K562 (cell line): ENCODE measurements around the gene OGFR. TPM values are rescaled to one million over a fixed set of nuclear protein-coding genes. Genes with fewer than 3 reads are reported as not detected.
A peak's percentile ranks its signal among the peaks of the same experiment; 100 is the strongest.

Experiments
- ADNP ChIP-seq: fragments of 200-800 bp; sonication (Bioruptor generic); IDR thresholded peaks from 2 replicates; pipeline ENCODE4 v1.6.1; 2016; ENCODE audit warnings: missing genetic modification characterization, missing compliant biosample characterization
- ARID2 ChIP-seq: fragments of 450-650 bp; IDR thresholded peaks from 2 replicates; pipeline ENCODE4 v1.6.1; 2017; ENCODE audit warnings: antibody characterized with exemption, mild to moderate bottlenecking
- BACH1 ChIP-seq: fragments of 200-800 bp; sonication (Bioruptor generic); IDR thresholded peaks from 2 replicates; pipeline ENCODE4 v1.6.1; 2016; ENCODE audit warnings: missing genetic modification characterization, missing compliant biosample characterization
- CBX8 ChIP-seq: fragments of 200-600 bp; sonication (generic); IDR thresholded peaks from 2 replicates; pipeline ENCODE4 v1.6.1; 2012; ENCODE audit warnings: borderline replicate concordance, mixed run types, low read depth, mild to moderate bottlenecking, moderate library complexity, mixed read lengths, low read length, control low read depth, inconsistent platforms; ENCODE audit not compliant: poor library complexity, severe bottlenecking; ENCODE audit errors: extremely low read depth
- CEBPG ChIP-seq, 3 experiments: fragments of 200-800 bp in 1 of 3; sonication (Bioruptor generic) in 1 of 3; sonication (generic) in 1 of 3; formaldehyde crosslinking in 1 of 3; IDR thresholded peaks in 2 of 3; conservative IDR thresholded peaks in 1 of 3; 2 replicates each; pipeline versions ENCODE4 v1.6.1 to v1.8.0; 2016 to 2022; ENCODE audit warnings: missing compliant biosample characterization in 2 of 3, missing genetic modification characterization in 2 of 3, mild to moderate bottlenecking in 1 of 3, missing genetic modification reagents in 1 of 3
- DPF2 ChIP-seq: fragments of 450-650 bp; IDR thresholded peaks from 2 replicates; pipeline ENCODE4 v1.6.1; 2016
- GATAD2A ChIP-seq: fragments of 450-650 bp; IDR thresholded peaks from 2 replicates; pipeline ENCODE4 v1.6.1; 2017
- GTF2E2 ChIP-seq: fragments of 200-800 bp; sonication (Bioruptor generic); IDR thresholded peaks from 2 replicates; pipeline ENCODE4 v1.6.1; 2016; ENCODE audit warnings: missing genetic modification characterization, missing compliant biosample characterization
- KAT8 ChIP-seq: fragments of 450-650 bp; IDR thresholded peaks from 2 replicates; pipeline ENCODE4 v1.6.1; 2016; ENCODE audit warnings: low read depth, mild to moderate bottlenecking
- MEF2D ChIP-seq: conservative IDR thresholded peaks from 2 replicates; pipeline ENCODE4 v1.6.1; 2016; ENCODE audit warnings: low read depth, missing genetic modification characterization, missing compliant biosample characterization
- POLR2A ChIP-seq: fragments of 450-650 bp; conservative IDR thresholded peaks from 2 replicates; pipeline ENCODE4 v1.6.1; 2016
- SFPQ ChIP-seq: fragments of 200-400 bp; formaldehyde crosslinking; IDR thresholded peaks from 2 replicates; pipeline ENCODE4 v1.6.1; 2017; ENCODE audit warnings: mild to moderate bottlenecking, low read depth, low read length, moderate library complexity
- ZFX ChIP-seq: sonication (generic); formaldehyde crosslinking; IDR thresholded peaks from 2 replicates; pipeline ENCODE4 v1.8.0; 2022; ENCODE audit warnings: mild to moderate bottlenecking, missing genetic modification reagents, moderate library complexity
- ZNF668 ChIP-seq: fragments of 250-450 bp; sonication (Bioruptor Pico); IDR thresholded peaks from 2 replicates; pipeline ENCODE4 v1.8.0; 2022; ENCODE audit warnings: mild to moderate bottlenecking, inconsistent platforms
- ZNF76 ChIP-seq: fragments of 250-450 bp; sonication (Bioruptor Pico); IDR thresholded peaks from 2 replicates; pipeline ENCODE4 v1.4.0; 2020; ENCODE audit warnings: mild to moderate bottlenecking, moderate library complexity, borderline replicate concordance
- polyA plus RNA-seq, 8 experiments: library from polyadenylated mRNA; depleted of rRNA in 4 of 8; stranded (reverse) in 5 of 8; unstranded in 3 of 8; fragments of >200 nt; fragmentation: Nextera tagmentation in 2 of 8; fragmentation: Illumina TruSeq in 1 of 8; extraction: Ambion mirVana in 2 of 8; extraction: Trizol in 1 of 8; gene quantifications; 2 replicates each; pipeline versions ENCODE4 v1.2.1 to v1.2.3, GENCODE V29; 2011 to 2014; ENCODE audit warnings: inconsistent platforms in 1 of 8, missing spikeins in 1 of 8
- total RNA-seq, 7 experiments: library from RNA; depleted of rRNA in 6 of 7; stranded (reverse); fragments of >200 nt in 6 of 7; fragmentation: Illumina TruSeq in 2 of 7; extraction: Trizol in 2 of 7; gene quantifications; 2 replicates each; pipeline versions ENCODE4 v1.2.1 to v1.2.3, GENCODE V29; 2011 to 2021; ENCODE audit warnings: low replicate concordance in 1 of 7
- TF ChIP-seq, protein P1 (sequence below): IDR thresholded peaks from 3 replicates; pipeline ENCODE4 v1.6.1; 2011; ENCODE audit warnings: borderline replicate concordance, mild to moderate bottlenecking; ENCODE audit not compliant: insufficient read length, insufficient read depth
- TF ChIP-seq, protein P2 (sequence below): fragments of 250-450 bp; sonication (Bioruptor Pico); IDR thresholded peaks from 2 replicates; pipeline ENCODE4 v1.8.0; 2021; ENCODE audit warnings: moderate library complexity, mild to moderate bottlenecking, inconsistent platforms
- TF ChIP-seq, protein P3 (sequence below): fragments of 250-450 bp; sonication (Bioruptor Pico); IDR thresholded peaks from 2 replicates; pipeline ENCODE4 v1.9.0; 2021; ENCODE audit warnings: mild to moderate bottlenecking, inconsistent platforms
- TF ChIP-seq, protein P4 (sequence below): fragments of 450-650 bp; formaldehyde crosslinking; IDR thresholded peaks from 2 replicates; pipeline ENCODE4 v1.4.0; 2022; ENCODE audit warnings: missing genetic modification characterization

Gene OGFR
- total and polyA plus RNA-seq, 9 of the 15 experiments (the other 6 are each of a cell fraction or from before 2014, with no cell fraction given), result 0.39 to 56.3 (median 17.5) TPM

DNA sequence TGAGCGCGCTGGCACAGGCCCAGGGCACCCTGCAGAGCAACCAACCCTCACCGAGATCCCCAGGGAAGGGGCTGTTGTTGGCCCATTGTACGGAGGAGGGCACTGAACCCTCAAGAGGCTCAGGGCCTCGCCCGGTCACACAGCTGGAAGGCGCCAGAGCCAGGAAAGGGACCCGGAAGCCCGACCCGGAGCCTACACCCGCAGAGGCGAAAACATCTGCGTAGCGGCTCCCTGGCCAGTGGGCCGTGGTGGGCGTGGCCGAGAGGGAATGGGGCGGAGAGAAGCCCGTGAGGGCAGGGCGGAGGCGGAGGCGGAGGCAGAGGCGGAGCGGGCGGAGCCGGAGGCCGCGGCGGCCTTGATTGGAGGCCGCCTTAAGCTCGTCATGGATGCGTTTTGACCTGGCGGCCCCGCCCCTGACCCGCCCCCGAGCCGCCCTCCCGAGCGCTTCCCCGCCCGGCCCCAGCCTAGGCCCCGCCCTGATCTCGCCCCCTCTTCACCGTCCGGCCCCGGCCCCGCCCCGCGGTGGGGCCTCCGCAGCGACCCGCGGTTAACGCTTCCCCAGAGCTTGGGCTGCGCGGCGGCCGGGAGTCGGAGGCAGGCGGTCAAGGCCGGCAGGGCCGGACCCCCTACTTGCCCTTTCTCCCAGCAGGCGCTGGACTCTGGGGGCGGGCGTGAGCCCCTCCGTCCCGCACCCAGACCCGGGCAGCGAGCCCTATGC lies 10.5 kb upstream of the OGFR start (continued):
- TF ChIP-seq, protein P1, sequence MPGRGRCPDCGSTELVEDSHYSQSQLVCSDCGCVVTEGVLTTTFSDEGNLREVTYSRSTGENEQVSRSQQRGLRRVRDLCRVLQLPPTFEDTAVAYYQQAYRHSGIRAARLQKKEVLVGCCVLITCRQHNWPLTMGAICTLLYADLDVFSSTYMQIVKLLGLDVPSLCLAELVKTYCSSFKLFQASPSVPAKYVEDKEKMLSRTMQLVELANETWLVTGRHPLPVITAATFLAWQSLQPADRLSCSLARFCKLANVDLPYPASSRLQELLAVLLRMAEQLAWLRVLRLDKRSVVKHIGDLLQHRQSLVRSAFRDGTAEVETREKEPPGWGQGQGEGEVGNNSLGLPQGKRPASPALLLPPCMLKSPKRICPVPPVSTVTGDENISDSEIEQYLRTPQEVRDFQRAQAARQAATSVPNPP, result no peak
- TF ChIP-seq, protein P2, sequence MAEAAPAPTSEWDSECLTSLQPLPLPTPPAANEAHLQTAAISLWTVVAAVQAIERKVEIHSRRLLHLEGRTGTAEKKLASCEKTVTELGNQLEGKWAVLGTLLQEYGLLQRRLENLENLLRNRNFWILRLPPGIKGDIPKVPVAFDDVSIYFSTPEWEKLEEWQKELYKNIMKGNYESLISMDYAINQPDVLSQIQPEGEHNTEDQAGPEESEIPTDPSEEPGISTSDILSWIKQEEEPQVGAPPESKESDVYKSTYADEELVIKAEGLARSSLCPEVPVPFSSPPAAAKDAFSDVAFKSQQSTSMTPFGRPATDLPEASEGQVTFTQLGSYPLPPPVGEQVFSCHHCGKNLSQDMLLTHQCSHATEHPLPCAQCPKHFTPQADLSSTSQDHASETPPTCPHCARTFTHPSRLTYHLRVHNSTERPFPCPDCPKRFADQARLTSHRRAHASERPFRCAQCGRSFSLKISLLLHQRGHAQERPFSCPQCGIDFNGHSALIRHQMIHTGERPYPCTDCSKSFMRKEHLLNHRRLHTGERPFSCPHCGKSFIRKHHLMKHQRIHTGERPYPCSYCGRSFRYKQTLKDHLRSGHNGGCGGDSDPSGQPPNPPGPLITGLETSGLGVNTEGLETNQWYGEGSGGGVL, result no peak
- no peak for TF ChIP-seq CEBPG (CRISPR knock-in tag; IDR thresholded peaks at IDR 0.05)
- no peak for TF ChIP-seq CEBPG (tag; conservative IDR thresholded peaks at IDR 0.05 in 1 of 2, IDR thresholded peaks at IDR 0.05 in 1 of 2)
- no peak for TF ChIP-seq ARID2
- no peak for TF ChIP-seq GATAD2A
- no peak for TF ChIP-seq ADNP (tag)
- peak; percentile 72 for TF ChIP-seq GTF2E2 (tag)
- TF ChIP-seq MEF2D (tag), result no peak
- no peak for TF ChIP-seq DPF2
- no peak for TF ChIP-seq SFPQ
- no peak for TF ChIP-seq ZNF76 (CRISPR knock-in tag)
- peak; percentile 86 for TF ChIP-seq ZFX (CRISPR knock-in tag)
- no peak for TF ChIP-seq ZNF668 (CRISPR knock-in tag)
- peak; percentile 93 for TF ChIP-seq POLR2A
- TF ChIP-seq, protein P3, sequence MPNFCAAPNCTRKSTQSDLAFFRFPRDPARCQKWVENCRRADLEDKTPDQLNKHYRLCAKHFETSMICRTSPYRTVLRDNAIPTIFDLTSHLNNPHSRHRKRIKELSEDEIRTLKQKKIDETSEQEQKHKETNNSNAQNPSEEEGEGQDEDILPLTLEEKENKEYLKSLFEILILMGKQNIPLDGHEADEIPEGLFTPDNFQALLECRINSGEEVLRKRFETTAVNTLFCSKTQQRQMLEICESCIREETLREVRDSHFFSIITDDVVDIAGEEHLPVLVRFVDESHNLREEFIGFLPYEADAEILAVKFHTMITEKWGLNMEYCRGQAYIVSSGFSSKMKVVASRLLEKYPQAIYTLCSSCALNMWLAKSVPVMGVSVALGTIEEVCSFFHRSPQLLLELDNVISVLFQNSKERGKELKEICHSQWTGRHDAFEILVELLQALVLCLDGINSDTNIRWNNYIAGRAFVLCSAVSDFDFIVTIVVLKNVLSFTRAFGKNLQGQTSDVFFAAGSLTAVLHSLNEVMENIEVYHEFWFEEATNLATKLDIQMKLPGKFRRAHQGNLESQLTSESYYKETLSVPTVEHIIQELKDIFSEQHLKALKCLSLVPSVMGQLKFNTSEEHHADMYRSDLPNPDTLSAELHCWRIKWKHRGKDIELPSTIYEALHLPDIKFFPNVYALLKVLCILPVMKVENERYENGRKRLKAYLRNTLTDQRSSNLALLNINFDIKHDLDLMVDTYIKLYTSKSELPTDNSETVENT (CRISPR knock-in tag), result peak; percentile 78; the same call in 1 of the 2 replicates
- TF ChIP-seq, protein P4, sequence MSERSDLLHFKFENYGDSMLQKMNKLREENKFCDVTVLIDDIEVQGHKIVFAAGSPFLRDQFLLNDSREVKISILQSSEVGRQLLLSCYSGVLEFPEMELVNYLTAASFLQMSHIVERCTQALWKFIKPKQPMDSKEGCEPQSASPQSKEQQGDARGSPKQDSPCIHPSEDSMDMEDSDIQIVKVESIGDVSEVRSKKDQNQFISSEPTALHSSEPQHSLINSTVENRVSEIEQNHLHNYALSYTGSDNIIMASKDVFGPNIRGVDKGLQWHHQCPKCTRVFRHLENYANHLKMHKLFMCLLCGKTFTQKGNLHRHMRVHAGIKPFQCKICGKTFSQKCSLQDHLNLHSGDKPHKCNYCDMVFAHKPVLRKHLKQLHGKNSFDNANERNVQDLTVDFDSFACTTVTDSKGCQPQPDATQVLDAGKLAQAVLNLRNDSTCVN (CRISPR knock-in tag), result no peak
- TF ChIP-seq CBX8, result no peak
- TF ChIP-seq KAT8, result no peak
- TF ChIP-seq BACH1, result no peak
